Brain microvascular endothelial cell (primary cell): ENCODE data around the gene SRSF11.
A peak's percentile ranks its signal among the peaks of the same experiment; 100 is the strongest.

Experiments used
- DNase-seq: peaks from one replicate; pipeline ENCODE4 v3.0.0-alpha.2; 2020
- H3K27ac ChIP-seq: fragments of 250-450 bp; sonication (Bioruptor Pico); 2 replicates; pipeline ENCODE4 v1.5.1; 2020; ENCODE audit warnings: mild to moderate bottlenecking, moderate library complexity
- H3K27me3 ChIP-seq: fragments of 250-450 bp; sonication (Bioruptor Pico); replicated peaks from 2 replicates; pipeline ENCODE4 v1.5.1; 2020; ENCODE audit warnings: mild to moderate bottlenecking
- H3K36me3 ChIP-seq: fragments of 250-450 bp; sonication (Bioruptor Pico); replicated peaks from 2 replicates; pipeline ENCODE4 v1.5.1; 2020; ENCODE audit warnings: mild to moderate bottlenecking
- H3K4me3 ChIP-seq: 2 replicates; pipeline ENCODE4 v1.5.1; 2011; ENCODE audit warnings: low read depth, mild to moderate bottlenecking, control low read depth, low read length, moderate library complexity
- in situ Hi-C: cut with HindIII; loops from 2 replicates; pipeline ENCODE4 v1.10.0; 2017; ENCODE audit warnings: low sequenced_read_pairs, low pct_ligation_motif_present
- TF ChIP-seq, protein P1 (sequence below): IDR thresholded peaks from 2 replicates; pipeline ENCODE4 v1.5.1; 2011; ENCODE audit warnings: low read depth, mild to moderate bottlenecking, moderate library complexity, low read length, control low read depth, inconsistent platforms; ENCODE audit errors: missing control alignments

Gene SRSF11

DNA sequence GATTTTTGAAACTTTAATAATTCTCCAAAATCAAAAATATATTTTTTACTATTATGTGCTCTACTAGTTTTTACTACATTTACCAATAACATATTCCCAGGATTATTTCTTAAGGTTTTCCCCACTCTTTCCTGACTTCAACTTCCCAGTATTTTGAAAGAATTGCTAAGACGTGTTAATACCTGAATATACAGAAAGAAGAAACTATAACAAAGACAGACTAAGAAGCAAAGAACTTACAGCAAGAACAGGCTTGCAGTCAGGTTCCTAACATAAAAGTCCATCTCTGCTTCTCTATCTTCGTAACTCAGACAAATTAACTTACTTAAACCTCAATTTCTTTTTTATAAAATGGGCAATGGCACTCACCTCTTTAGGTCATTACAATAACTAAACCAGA lies 63.2 kb downstream of the SRSF11 start:
- Histone ChIP-seq H3K4me3 (no peak overlapping the region), H3K36me3 (peaks cover 2% of the 10 kb centered on the region), H3K27me3 (no peaks in the 10 kb centered on the region), H3K27ac (no peak overlapping the region)
- in situ Hi-C loops, result no loop called here
- no peak for DNase-seq
- TF ChIP-seq, protein P1, sequence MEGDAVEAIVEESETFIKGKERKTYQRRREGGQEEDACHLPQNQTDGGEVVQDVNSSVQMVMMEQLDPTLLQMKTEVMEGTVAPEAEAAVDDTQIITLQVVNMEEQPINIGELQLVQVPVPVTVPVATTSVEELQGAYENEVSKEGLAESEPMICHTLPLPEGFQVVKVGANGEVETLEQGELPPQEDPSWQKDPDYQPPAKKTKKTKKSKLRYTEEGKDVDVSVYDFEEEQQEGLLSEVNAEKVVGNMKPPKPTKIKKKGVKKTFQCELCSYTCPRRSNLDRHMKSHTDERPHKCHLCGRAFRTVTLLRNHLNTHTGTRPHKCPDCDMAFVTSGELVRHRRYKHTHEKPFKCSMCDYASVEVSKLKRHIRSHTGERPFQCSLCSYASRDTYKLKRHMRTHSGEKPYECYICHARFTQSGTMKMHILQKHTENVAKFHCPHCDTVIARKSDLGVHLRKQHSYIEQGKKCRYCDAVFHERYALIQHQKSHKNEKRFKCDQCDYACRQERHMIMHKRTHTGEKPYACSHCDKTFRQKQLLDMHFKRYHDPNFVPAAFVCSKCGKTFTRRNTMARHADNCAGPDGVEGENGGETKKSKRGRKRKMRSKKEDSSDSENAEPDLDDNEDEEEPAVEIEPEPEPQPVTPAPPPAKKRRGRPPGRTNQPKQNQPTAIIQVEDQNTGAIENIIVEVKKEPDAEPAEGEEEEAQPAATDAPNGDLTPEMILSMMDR, result no peak

DNA sequence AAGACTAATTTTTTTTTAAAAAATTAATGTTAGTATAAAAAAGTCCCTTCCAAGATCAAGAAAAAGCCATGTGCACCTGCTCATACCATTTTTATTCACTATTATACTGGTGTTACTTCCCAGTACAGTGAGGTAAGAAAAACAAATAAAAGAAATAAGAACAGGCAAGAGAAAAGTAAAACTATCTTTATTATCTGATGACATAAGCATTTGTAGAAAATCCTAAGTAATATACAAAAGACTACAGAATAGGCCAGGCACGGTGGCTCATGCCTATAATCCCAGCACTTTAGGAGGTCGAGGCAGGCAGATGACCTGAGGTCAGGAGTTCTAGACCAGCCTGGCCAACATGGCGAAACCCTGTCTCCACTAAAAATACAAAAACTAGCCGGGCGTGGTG lies 65.3 kb downstream of the SRSF11 start:
- Histone ChIP-seq H3K4me3 (no peak overlapping the region), H3K36me3 (peaks cover 6% of the 10 kb centered on the region), H3K27me3 (no peaks in the 10 kb centered on the region), H3K27ac (no peak overlapping the region)
- no peak for DNase-seq
- in situ Hi-C loops, result no loop called here
- TF ChIP-seq, protein P1, result no peak

DNA sequence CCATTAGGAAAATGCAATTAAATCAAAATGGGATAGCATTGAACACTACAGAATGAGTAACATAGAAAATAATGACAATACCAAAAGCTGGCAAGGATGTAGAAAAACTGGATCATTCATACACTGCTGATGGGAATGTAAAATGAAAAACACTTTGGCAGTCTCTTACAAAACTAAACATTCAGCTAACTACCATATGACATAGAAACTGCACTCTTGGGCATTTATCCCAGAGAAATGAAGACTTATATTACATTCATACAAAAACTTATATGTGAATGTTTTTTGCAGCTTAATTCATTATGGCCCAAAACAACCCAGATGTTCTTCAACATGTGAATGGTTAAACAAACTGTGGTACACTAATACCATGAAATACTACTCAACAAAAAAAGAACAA lies 67.0 kb downstream of the SRSF11 start:
- no peak for DNase-seq
- Histone ChIP-seq H3K27ac (no peak overlapping the region), H3K27me3 (no peaks in the 10 kb centered on the region), H3K4me3 (no peak overlapping the region), H3K36me3 (peaks cover 6% of the 10 kb centered on the region)
- TF ChIP-seq, protein P1, result no peak
- in situ Hi-C loops, result no loop called here

DNA sequence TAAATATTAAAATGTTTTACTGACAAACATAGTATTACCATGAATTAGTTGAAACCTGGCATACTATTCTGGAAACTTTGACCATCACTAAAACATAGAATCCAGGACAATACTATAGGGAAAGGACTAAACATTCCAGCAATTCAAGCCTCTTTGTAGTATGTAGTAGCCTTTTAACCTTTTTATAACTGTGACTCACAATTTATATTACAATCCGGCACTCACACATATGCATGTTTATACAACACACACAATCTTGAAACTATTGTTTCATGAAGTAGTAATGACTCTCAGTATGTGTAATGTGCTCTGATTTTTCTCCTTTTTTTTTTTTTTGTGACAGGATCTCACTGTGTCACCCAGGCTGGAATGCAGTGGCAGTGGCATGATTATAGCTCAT lies 69.0 kb downstream of the SRSF11 start:
- Histone ChIP-seq H3K4me3 (no peak overlapping the region), H3K27me3 (no peaks in the 10 kb centered on the region), H3K27ac (no peak overlapping the region), H3K36me3 (peaks cover 8% of the 10 kb centered on the region)
- in situ Hi-C loops, result no loop called here
- DNase-seq, result peak; percentile 3
- TF ChIP-seq, protein P1, result no peak

DNA sequence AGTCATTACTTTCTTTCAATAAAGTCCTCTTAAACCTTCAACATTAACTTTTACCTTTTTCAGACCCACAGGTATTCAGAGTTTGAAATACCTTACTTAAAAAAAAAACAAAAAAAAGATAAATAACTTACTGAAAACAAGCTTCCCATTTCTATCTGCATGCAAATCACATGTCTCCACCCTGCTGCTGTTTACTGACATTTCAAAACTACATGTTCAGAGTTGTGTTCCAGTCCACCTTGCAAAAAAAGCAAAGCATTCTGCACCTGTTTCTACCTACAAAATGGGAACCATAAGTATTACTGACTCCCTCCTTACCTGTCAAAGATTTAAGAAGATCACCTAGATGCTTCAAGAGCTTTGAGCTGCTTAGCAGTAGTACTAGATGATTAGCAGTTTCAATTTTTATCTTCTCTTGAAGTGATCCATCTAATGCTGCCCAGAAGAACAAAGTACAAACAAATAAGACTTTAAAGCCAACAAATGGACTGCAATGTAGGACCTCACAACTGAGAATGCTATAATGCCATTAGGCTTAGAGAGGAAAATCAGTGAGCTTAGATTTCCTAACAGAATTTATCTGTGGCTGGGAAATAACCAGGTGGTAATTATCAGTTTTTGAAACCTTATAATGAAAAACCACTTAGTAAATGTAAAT lies 72.1 kb downstream of the SRSF11 start:
- no peak for DNase-seq
- in situ Hi-C loops, result no loop called here
- Histone ChIP-seq H3K4me3 (no peak overlapping the region), H3K27me3 (no peaks in the 10 kb centered on the region), H3K36me3 (peaks cover 8% of the 10 kb centered on the region), H3K27ac (no peak overlapping the region)
- TF ChIP-seq, protein P1, result no peak

DNA sequence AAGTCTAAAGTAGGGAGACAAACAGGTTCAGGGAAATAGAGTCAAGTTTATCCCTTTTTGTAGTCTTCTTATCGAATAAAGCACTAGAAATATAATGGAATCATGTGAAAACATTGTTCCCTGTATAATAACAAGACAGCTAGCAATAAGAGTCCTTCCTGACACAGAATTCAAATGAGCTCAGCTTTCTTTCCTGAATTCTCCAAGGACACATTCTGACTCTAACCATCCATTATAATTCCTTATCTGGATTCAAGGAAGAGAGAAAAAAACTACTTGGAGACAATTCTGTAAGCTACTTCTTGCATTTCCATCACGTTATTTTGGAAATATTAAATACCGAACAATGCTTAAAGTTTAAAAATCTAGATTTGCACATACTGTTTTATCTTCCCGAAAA lies 74.6 kb downstream of the SRSF11 start:
- Histone ChIP-seq H3K27me3 (no peaks in the 10 kb centered on the region), H3K36me3 (peaks cover 14% of the 10 kb centered on the region), H3K27ac (no peak overlapping the region), H3K4me3 (no peak overlapping the region)
- TF ChIP-seq, protein P1, result no peak
- in situ Hi-C loops, result no loop called here
- DNase-seq, result no peak
